Measurements from ENCODE around the gene ITGAL.

DNA sequence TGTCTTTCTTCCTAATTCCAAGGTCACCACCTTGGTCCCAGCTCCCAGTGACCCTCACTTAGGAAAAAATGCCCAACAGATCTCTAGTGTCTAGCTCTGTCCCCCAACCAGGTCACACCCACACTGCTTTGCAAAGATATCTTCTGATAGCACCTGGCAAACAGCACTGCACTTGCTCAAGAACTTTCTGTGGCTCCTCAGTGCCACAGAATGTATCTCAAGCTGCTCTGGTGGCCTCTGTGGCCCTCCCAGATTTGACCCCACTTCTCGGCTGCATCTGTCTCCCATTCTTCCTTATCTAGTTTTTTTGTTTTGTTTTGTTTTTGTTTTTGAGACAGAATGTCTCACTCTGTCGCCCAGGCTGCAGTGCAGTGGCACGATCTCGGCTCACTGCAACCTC, 94.0 kb downstream of the ITGAL start:
- TF ChIP-seq, protein P1, sequence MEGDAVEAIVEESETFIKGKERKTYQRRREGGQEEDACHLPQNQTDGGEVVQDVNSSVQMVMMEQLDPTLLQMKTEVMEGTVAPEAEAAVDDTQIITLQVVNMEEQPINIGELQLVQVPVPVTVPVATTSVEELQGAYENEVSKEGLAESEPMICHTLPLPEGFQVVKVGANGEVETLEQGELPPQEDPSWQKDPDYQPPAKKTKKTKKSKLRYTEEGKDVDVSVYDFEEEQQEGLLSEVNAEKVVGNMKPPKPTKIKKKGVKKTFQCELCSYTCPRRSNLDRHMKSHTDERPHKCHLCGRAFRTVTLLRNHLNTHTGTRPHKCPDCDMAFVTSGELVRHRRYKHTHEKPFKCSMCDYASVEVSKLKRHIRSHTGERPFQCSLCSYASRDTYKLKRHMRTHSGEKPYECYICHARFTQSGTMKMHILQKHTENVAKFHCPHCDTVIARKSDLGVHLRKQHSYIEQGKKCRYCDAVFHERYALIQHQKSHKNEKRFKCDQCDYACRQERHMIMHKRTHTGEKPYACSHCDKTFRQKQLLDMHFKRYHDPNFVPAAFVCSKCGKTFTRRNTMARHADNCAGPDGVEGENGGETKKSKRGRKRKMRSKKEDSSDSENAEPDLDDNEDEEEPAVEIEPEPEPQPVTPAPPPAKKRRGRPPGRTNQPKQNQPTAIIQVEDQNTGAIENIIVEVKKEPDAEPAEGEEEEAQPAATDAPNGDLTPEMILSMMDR (IDR thresholded peaks at IDR 0.05; ENCODE audit: low read depth, low read length): no peak
- TF ChIP-seq EZH2phosphoT487 (IDR thresholded peaks at IDR 0.05; ENCODE audit: low read depth): no peak

Measured in OCI-LY3 (cell line).